Measurements from ENCODE around the gene INTU. TPM values are rescaled to one million over a fixed set of nuclear protein-coding genes. Genes with fewer than 3 reads are reported as not detected.

INTU gene
- total RNA-seq, 6 experiments from 2014 or later: 1.1 to 2.0 (median 1.3) TPM

- 54% methylated on average over 2 of the region's 2 CpGs for WGBS (ENCODE audit: insufficient coverage, low coverage, low lambda C conversion rate, missing lambda C conversion rate)
- H3K27me3 ChIP-seq: no peaks in the 10 kb centered on the region
- TF ChIP-seq, protein P1, sequence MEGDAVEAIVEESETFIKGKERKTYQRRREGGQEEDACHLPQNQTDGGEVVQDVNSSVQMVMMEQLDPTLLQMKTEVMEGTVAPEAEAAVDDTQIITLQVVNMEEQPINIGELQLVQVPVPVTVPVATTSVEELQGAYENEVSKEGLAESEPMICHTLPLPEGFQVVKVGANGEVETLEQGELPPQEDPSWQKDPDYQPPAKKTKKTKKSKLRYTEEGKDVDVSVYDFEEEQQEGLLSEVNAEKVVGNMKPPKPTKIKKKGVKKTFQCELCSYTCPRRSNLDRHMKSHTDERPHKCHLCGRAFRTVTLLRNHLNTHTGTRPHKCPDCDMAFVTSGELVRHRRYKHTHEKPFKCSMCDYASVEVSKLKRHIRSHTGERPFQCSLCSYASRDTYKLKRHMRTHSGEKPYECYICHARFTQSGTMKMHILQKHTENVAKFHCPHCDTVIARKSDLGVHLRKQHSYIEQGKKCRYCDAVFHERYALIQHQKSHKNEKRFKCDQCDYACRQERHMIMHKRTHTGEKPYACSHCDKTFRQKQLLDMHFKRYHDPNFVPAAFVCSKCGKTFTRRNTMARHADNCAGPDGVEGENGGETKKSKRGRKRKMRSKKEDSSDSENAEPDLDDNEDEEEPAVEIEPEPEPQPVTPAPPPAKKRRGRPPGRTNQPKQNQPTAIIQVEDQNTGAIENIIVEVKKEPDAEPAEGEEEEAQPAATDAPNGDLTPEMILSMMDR (IDR thresholded peaks at IDR 0.05): no peak
- TF ChIP-seq POLR2A (IDR thresholded peaks at IDR 0.05): no peak
- DNase-seq (no peak), ATAC-seq (no peak)
- intact Hi-C loops (cut with DNase I): loop anchor here in 1 of 2 donors (5.0 kb wide), 1 partner anchor 128 kb away; no protein-coding TSS in a partner anchor
- no peaks in the 10 kb centered on the region for H3K9me3 ChIP-seq
- no peaks in the 10 kb centered on the region for H3K36me3 ChIP-seq
- no peak overlapping the region for H3K27ac ChIP-seq
- no peaks in the 10 kb centered on the region for H3K4me1 ChIP-seq
- no peak overlapping the region for H3K4me3 ChIP-seq
Measured at GRCh38 chr4:127734976-127735375, 102.2 kb downstream of the INTU start.

- intact Hi-C loops (cut with DNase I): no loop called here
- Histone ChIP-seq H3K4me3 (no peak overlapping the region), H3K36me3 (no peaks in the 10 kb centered on the region), H3K4me1 (no peaks in the 10 kb centered on the region), H3K27me3 (no peaks in the 10 kb centered on the region), H3K27ac (no peak overlapping the region), H3K9me3 (no peaks in the 10 kb centered on the region)
- TF ChIP-seq, protein P1 (IDR thresholded peaks at IDR 0.05): no peak
- WGBS (ENCODE audit: insufficient coverage, low coverage, low lambda C conversion rate, missing lambda C conversion rate): 36% methylated on average over 4 of the region's 4 CpGs
- ATAC-seq (no peak), DNase-seq (no peak)
Measured at GRCh38 chr4:127737295-127737694, 104.5 kb downstream of the INTU start.

DNA sequence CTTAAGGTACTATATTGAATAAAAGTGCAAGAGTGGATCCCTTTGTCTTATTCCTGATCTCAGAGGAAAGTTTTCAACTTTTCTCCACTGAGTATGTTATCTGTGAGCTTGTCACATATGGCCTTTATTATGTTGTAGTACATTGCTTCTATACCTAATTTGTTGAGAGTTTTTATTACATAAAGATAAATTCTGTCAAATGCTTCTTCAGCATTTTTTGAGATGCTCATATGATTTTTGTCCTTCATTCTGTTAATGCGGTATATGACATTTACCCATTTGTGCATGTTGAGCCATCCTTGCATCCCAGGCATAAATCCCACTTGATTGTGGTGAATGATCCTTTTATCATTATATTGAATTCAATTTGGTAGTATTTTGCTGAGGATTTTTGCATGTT, 108.5 kb downstream of the INTU start:
- no peak for ATAC-seq
- H3K4me3 ChIP-seq: no peak overlapping the region
- H3K27ac ChIP-seq: no peak overlapping the region
- intact Hi-C loops (cut with DNase I): no loop called here
- 92% methylated on average over 1 of the region's 1 CpG for WGBS (ENCODE audit: insufficient coverage, low coverage, low lambda C conversion rate, missing lambda C conversion rate)
- no peaks in the 10 kb centered on the region for H3K27me3 ChIP-seq
- DNase-seq: no peak
- TF ChIP-seq, protein P1 (IDR thresholded peaks at IDR 0.05): no peak
- TF ChIP-seq POLR2A (IDR thresholded peaks at IDR 0.05): no peak
- no peaks in the 10 kb centered on the region for H3K9me3 ChIP-seq
- no peaks in the 10 kb centered on the region for H3K4me1 ChIP-seq
- no peaks in the 10 kb centered on the region for H3K36me3 ChIP-seq

GRCh38 chr4:127747883-127748282, 115.1 kb downstream of the INTU start:
- H3K36me3 ChIP-seq: no peaks in the 10 kb centered on the region
- no peak overlapping the region for H3K27ac ChIP-seq
- DNase-seq (no peak), ATAC-seq (no peak)
- intact Hi-C loops (cut with DNase I): no loop called here
- H3K4me3 ChIP-seq: no peak overlapping the region
- 47% methylated on average over 2 of the region's 4 CpGs for WGBS (ENCODE audit: insufficient coverage, low coverage, low lambda C conversion rate, missing lambda C conversion rate)
- no peaks in the 10 kb centered on the region for H3K27me3 ChIP-seq
- H3K9me3 ChIP-seq: no peaks in the 10 kb centered on the region
- no peak for TF ChIP-seq POLR2A (IDR thresholded peaks at IDR 0.05)
- TF ChIP-seq, protein P1 (IDR thresholded peaks at IDR 0.05): no peak
- H3K4me1 ChIP-seq: no peaks in the 10 kb centered on the region

DNA sequence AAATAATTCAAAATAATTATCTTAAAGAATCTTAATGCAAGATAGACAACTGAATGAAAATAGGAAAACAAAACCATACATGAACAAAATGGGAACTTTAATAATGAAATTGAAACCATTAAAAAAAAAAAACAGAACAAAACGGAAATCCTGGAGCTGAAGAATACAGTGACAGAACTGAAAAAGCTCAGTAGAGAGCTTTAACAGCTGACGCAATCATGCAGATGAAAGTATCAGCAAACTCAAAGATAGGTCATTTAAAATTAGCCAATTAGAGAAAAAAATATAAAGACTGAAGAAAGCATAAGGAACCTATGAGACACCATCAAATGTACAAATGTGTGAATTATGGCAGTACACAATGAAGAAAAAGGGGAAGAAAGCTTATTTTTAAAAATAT, 116.2 kb downstream of the INTU start:
- H3K4me1 ChIP-seq: no peaks in the 10 kb centered on the region
- intact Hi-C loops (cut with DNase I): no loop called here
- H3K27me3 ChIP-seq: no peaks in the 10 kb centered on the region
- no peak overlapping the region for H3K27ac ChIP-seq
- no peak overlapping the region for H3K4me3 ChIP-seq
- H3K36me3 ChIP-seq: no peaks in the 10 kb centered on the region
- no peaks in the 10 kb centered on the region for H3K9me3 ChIP-seq
- ATAC-seq (no peak), DNase-seq (no peak)
- TF ChIP-seq, protein P1 (IDR thresholded peaks at IDR 0.05): no peak
- no peak for TF ChIP-seq POLR2A (IDR thresholded peaks at IDR 0.05)
- WGBS (ENCODE audit: insufficient coverage, low coverage, low lambda C conversion rate, missing lambda C conversion rate): 54% methylated on average over 2 of the region's 2 CpGs

Data from right lobe of liver (tissue), 6 donors.